A673 (cell line): Measurements from ENCODE around the gene MRTFA.

Experiments
- EZH2 ChIP-seq: fragments of 200-600 bp; sonication (generic); IDR thresholded peaks from 2 replicates; pipeline ENCODE4 v1.6.1; 2017; ENCODE audit warnings: borderline replicate concordance, low read depth, mild to moderate bottlenecking, mixed read lengths, antibody characterized with exemption, low read length; ENCODE audit not compliant: poor library complexity, severe bottlenecking
- TF ChIP-seq, protein P1 (sequence below): fragments of 300-800, 200-600 bp; sonication (generic); conservative IDR thresholded peaks from 2 replicates; pipeline ENCODE4 v1.5.1; 2017; ENCODE audit warnings: low read depth, mild to moderate bottlenecking, antibody characterized with exemption, low read length, moderate library complexity, mixed read lengths

DNA sequence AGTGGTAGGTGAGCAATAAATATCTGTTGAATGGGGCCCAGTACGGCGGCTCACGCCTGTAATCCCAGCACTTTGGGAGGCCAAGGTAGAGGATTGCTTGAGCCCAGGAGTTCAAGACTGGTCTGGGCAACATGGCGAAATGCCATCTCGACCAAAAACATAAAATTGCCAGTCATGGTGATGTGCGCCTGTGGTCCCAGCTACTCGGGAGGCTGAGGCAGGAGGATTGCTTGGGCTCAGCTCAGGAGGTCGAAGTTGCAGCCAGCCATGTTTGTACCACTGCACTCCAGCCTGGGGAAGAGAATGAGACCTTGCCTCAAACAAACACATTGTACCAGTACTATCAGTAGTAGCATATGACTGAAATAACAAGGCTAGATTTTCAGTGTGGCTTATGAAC lies 262.0 kb downstream of the MRTFA start:
- TF ChIP-seq, protein P1, sequence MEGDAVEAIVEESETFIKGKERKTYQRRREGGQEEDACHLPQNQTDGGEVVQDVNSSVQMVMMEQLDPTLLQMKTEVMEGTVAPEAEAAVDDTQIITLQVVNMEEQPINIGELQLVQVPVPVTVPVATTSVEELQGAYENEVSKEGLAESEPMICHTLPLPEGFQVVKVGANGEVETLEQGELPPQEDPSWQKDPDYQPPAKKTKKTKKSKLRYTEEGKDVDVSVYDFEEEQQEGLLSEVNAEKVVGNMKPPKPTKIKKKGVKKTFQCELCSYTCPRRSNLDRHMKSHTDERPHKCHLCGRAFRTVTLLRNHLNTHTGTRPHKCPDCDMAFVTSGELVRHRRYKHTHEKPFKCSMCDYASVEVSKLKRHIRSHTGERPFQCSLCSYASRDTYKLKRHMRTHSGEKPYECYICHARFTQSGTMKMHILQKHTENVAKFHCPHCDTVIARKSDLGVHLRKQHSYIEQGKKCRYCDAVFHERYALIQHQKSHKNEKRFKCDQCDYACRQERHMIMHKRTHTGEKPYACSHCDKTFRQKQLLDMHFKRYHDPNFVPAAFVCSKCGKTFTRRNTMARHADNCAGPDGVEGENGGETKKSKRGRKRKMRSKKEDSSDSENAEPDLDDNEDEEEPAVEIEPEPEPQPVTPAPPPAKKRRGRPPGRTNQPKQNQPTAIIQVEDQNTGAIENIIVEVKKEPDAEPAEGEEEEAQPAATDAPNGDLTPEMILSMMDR: no peak
- TF ChIP-seq EZH2: no peak
